ENCODE results near the gene SPAG4.
A peak's percentile ranks its signal among the peaks of the same experiment; 100 is the strongest.

The SPAG4 gene, protein sequence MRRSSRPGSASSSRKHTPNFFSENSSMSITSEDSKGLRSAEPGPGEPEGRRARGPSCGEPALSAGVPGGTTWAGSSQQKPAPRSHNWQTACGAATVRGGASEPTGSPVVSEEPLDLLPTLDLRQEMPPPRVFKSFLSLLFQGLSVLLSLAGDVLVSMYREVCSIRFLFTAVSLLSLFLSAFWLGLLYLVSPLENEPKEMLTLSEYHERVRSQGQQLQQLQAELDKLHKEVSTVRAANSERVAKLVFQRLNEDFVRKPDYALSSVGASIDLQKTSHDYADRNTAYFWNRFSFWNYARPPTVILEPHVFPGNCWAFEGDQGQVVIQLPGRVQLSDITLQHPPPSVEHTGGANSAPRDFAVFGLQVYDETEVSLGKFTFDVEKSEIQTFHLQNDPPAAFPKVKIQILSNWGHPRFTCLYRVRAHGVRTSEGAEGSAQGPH

DNA sequence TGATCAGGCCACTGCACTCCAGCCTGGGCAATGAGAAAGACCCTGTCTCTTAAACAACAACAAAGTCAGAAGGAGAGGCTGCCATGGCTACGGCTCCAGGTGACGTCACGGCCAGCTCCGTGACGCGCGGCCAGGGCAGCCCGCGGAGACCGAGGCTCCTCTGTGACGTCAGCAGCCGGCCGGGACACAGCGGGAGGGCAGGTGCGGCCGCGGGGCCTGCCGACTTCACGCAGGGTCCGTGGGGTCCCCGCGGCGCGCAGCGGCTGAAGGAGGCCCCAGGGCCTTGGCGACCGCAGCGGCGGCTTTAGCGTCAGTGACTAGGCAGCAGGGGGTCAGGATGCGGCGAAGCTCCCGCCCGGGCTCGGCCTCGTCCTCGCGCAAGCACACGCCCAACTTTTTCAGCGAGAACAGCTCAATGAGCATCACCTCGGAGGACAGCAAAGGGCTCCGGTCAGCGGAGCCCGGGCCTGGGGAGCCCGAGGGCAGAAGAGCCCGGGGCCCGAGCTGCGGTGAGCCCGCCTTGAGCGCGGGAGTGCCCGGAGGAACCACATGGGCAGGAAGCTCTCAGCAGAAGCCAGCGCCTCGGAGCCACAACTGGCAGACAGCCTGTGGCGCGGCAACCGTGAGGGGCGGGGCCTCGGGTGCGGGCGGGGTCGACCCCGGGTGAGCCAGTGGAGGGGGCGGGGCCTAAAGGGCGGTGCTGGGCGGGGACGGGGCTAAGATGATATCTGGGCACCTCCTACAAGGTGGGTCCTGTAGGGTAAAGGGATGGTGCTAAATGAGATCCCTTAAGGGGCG, at the start of gene SPAG4:
Gene SPAG4 (plus strand): TSS at position 163 of the 798 bp plus-strand sequence. CDS start 175 bp downstream, at position 338.
- DNase-seq (ENCODE audit: low spot score), result peak; percentile 99
- in situ Hi-C loops (cut with MboI; ENCODE audit: low pct_unique_long_range_greater_than_20kb, low sequenced_read_pairs, unreplicated experiment), result no loop called here

DNA sequence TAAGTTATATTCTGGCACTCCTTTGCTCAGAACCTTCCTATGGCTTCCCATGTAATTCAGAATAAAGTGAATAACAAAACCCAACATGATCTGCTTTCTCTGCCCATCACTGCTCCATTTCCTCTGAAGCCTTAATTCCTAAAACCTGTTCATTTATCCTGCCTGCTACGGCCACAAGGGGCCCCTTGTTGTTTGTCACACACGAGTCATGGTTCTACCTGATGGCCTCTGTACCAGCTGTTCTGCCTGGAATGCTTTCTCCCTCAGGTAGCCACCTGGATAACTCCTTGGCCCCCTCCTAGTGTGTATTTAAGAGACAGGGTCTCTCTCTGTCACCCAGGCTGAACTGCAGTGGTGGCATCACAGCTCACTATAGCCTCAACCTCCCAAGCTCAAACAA, 47.0 kb upstream of the SPAG4 start:
- TF ChIP-seq, protein P1, sequence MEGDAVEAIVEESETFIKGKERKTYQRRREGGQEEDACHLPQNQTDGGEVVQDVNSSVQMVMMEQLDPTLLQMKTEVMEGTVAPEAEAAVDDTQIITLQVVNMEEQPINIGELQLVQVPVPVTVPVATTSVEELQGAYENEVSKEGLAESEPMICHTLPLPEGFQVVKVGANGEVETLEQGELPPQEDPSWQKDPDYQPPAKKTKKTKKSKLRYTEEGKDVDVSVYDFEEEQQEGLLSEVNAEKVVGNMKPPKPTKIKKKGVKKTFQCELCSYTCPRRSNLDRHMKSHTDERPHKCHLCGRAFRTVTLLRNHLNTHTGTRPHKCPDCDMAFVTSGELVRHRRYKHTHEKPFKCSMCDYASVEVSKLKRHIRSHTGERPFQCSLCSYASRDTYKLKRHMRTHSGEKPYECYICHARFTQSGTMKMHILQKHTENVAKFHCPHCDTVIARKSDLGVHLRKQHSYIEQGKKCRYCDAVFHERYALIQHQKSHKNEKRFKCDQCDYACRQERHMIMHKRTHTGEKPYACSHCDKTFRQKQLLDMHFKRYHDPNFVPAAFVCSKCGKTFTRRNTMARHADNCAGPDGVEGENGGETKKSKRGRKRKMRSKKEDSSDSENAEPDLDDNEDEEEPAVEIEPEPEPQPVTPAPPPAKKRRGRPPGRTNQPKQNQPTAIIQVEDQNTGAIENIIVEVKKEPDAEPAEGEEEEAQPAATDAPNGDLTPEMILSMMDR (IDR thresholded peaks at IDR 0.05; ENCODE audit: extremely low read depth, insufficient read depth, missing control alignments), result no peak
- in situ Hi-C loops (cut with MboI; ENCODE audit: low pct_unique_long_range_greater_than_20kb, low sequenced_read_pairs, unreplicated experiment), result no loop called here
- no peak for DNase-seq (ENCODE audit: low spot score)

More for the DNA sequence above, at the start of gene SPAG4:
- TF ChIP-seq, protein P1 (IDR thresholded peaks at IDR 0.05; ENCODE audit: extremely low read depth, insufficient read depth, missing control alignments), result no peak

DNA sequence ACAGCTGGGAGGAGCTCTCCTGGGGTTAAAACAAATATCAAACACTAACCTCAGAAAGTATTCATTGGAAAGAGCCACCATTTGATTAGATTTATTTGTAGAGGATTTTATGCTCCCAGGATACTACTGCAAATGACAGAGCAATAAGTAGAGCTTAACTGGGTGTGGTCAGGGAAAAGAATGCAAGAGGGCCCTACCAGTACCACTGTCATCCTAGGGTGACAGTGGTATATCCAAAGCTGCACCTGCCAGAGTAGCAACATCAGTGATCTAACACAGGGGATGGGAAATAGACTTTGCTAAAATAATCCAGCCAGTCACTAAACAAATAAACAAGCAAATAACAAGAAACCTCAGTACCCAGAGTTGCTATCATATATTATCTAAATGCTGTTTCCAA, 44.1 kb upstream of the SPAG4 start:
- in situ Hi-C loops (cut with MboI; ENCODE audit: low pct_unique_long_range_greater_than_20kb, low sequenced_read_pairs, unreplicated experiment), result no loop called here
- TF ChIP-seq, protein P1 (IDR thresholded peaks at IDR 0.05; ENCODE audit: extremely low read depth, insufficient read depth, missing control alignments), result no peak
- DNase-seq (ENCODE audit: low spot score), result no peak

DNA sequence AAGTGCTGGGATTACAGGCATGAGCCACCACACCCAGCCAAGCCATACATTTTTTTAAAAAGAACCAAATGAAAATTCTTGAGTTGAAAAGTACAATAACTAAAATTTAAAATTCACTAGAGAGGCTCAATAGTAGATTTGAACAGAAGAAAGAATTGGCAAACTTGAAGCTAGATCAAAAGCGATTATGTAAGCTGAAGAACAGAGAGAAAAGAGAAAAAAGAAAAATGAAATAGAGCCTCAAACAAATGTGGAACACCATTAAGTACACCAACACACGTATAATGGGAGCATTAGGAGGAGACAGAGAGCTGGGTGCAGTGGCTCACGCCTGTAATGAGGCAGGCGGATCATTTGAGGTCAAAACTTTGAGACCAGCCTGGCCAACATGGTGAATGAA, 42.8 kb upstream of the SPAG4 start:
- in situ Hi-C loops (cut with MboI; ENCODE audit: low pct_unique_long_range_greater_than_20kb, low sequenced_read_pairs, unreplicated experiment), result no loop called here
- DNase-seq (ENCODE audit: low spot score), result no peak
- TF ChIP-seq, protein P1 (IDR thresholded peaks at IDR 0.05; ENCODE audit: extremely low read depth, insufficient read depth, missing control alignments), result no peak

DNA sequence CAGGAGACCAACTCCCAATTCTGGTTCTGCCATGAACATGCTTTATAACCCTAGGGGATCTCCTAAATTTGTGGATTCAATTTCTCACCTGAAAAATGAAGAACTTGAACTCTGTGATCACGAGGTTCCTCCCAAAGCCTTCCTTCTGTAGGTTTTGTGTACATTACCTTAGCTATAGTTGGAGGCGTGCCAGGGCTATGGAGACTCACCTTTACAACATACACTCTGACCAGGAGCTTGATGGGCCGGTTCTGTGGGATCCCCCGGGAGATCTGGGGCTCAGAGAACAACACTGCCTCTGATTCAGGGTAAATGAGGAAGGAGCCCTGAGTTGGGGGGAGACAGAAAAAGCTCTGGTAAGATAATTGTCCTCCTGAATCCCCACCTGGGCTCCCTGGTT, 39.7 kb upstream of the SPAG4 start:
- in situ Hi-C loops (cut with MboI; ENCODE audit: low pct_unique_long_range_greater_than_20kb, low sequenced_read_pairs, unreplicated experiment), result no loop called here
- TF ChIP-seq, protein P1 (IDR thresholded peaks at IDR 0.05; ENCODE audit: extremely low read depth, insufficient read depth, missing control alignments), result no peak
- no peak for DNase-seq (ENCODE audit: low spot score)

DNA sequence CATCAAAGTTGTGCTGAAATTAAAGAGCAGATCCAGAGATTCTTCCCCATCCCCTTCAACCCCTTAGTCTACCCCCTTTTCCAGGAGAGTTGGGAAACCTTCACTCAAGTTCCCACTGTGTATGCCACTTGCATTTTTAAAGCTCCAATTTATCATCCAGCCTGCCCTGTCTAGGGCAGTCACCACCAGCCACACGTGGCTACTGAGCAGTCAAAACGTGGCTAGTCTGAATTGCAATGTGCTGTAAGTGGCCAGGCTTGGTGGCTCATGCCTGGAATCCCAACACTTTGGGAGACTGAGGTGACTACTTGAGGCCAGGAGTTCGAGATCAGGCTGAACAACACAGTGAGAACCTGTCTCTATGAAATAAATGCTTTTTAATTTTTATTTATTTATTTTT, 38.8 kb upstream of the SPAG4 start:
- in situ Hi-C loops (cut with MboI; ENCODE audit: low pct_unique_long_range_greater_than_20kb, low sequenced_read_pairs, unreplicated experiment), result no loop called here
- TF ChIP-seq, protein P1 (IDR thresholded peaks at IDR 0.05; ENCODE audit: extremely low read depth, insufficient read depth, missing control alignments), result no peak
- no peak for DNase-seq (ENCODE audit: low spot score)

All from GM13977 (cell line).